ENCODE results near the gene PSMG1.

DNA sequence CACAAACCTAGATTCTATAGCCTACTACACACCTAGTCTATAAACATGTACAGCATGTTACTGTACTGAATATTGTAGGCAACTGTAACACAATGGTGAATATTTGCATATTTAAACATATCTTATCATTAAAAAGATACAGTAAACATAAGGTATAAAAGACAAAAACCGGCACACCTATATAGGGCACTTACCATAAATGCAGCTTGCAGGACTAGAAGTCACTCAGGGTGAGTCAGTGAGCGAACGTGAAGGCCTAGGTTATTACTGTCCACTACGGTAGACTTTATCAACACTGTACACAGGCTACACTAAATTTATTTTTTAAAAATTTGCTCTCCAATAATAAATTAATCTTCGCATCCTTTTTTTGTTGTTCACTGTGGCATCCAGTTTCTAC lies 13.3 kb downstream of the PSMG1 start:
- TF ChIP-seq POLR2AphosphoS5 (IDR thresholded peaks at IDR 0.05; ENCODE audit: low read depth, low read length), result no peak
- TF ChIP-seq, protein P1, sequence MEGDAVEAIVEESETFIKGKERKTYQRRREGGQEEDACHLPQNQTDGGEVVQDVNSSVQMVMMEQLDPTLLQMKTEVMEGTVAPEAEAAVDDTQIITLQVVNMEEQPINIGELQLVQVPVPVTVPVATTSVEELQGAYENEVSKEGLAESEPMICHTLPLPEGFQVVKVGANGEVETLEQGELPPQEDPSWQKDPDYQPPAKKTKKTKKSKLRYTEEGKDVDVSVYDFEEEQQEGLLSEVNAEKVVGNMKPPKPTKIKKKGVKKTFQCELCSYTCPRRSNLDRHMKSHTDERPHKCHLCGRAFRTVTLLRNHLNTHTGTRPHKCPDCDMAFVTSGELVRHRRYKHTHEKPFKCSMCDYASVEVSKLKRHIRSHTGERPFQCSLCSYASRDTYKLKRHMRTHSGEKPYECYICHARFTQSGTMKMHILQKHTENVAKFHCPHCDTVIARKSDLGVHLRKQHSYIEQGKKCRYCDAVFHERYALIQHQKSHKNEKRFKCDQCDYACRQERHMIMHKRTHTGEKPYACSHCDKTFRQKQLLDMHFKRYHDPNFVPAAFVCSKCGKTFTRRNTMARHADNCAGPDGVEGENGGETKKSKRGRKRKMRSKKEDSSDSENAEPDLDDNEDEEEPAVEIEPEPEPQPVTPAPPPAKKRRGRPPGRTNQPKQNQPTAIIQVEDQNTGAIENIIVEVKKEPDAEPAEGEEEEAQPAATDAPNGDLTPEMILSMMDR (IDR thresholded peaks at IDR 0.05; ENCODE audit: control extremely low read depth in 1 of 3, insufficient read depth in 1 of 3, low read depth in 1 of 3, low read length in 3 of 3), result no peak
- TF ChIP-seq CEBPB (IDR thresholded peaks at IDR 0.05; ENCODE audit: low read depth, low read length), result no peak
- TF ChIP-seq KDM1A (IDR thresholded peaks at IDR 0.05; ENCODE audit: borderline replicate concordance, low read length), result no peak
- no peak for TF ChIP-seq RAD21 (IDR thresholded peaks at IDR 0.05 in 1 of 2, conservative IDR thresholded peaks at IDR 0.05 in 1 of 2; ENCODE audit: low read depth in 2 of 2, low read length in 2 of 2)
- no peak for TF ChIP-seq EP300 (IDR thresholded peaks at IDR 0.05; ENCODE audit: borderline replicate concordance in 1 of 2, low read depth in 2 of 2, low read length in 2 of 2)
- TF ChIP-seq, protein P2, sequence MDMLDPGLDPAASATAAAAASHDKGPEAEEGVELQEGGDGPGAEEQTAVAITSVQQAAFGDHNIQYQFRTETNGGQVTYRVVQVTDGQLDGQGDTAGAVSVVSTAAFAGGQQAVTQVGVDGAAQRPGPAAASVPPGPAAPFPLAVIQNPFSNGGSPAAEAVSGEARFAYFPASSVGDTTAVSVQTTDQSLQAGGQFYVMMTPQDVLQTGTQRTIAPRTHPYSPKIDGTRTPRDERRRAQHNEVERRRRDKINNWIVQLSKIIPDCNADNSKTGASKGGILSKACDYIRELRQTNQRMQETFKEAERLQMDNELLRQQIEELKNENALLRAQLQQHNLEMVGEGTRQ (IDR thresholded peaks at IDR 0.05; ENCODE audit: low read length), result no peak
- TF ChIP-seq FOSL1 (IDR thresholded peaks at IDR 0.05; ENCODE audit: insufficient read depth, low read depth, low read length), result no peak
- TF ChIP-seq POLR2A (IDR thresholded peaks at IDR 0.05; ENCODE audit: control extremely low read depth in 1 of 2, low read depth in 2 of 2, low read length in 2 of 2), result no peak
- no peak for TF ChIP-seq RFX5 (IDR thresholded peaks at IDR 0.05; ENCODE audit: borderline replicate concordance, low read depth, low read length)
- no peak for TF ChIP-seq TAF1 (IDR thresholded peaks at IDR 0.05; ENCODE audit: low read depth, low read length)

Measured in H1 (cell line).